ENCODE data around the gene DAD1. TPM values are rescaled to one million over a fixed set of nuclear protein-coding genes. Genes with fewer than 3 reads are reported as not detected.

DAD1 gene
- total and polyA plus RNA-seq, 2 experiments from 2014 or later = 369 to 653 TPM

GRCh38 chr14:22552001-22552826, 36.8 kb downstream of the DAD1 start:
- Histone ChIP-seq H3K9me2 (ENCODE audit: insufficient read depth) (no peaks in the 10 kb centered on the region), H3K4me1 (ENCODE audit: insufficient read depth) (peaks cover 21% of the 10 kb centered on the region), H3K27me3 (replicated peaks; ENCODE audit: insufficient read depth) (no peaks in the 10 kb centered on the region), H3K9ac (no peak overlapping the region), H4K20me1 (ENCODE audit: insufficient read depth) (no peaks in the 10 kb centered on the region), H3K4me3 (no peak overlapping the region), H3K27ac (no peak overlapping the region), H2AFZ (no peak overlapping the region), H3K36me3 (ENCODE audit: low read depth) (no peaks in the 10 kb centered on the region), H3F3A (ENCODE audit: insufficient read depth) (no peaks in the 10 kb centered on the region), H3K4me2 (ENCODE audit: unreplicated experiment) (no peak overlapping the region), H3K9me3 (ENCODE audit: low read depth) (no peaks in the 10 kb centered on the region), H3K79me2 (ENCODE audit: insufficient read depth) (no peaks in the 10 kb centered on the region)
- no peak for DNase-seq
- in situ Hi-C loops (cut with MboI) = no loop called here
- WGBS, 2 experiments (ENCODE audit: low coverage in 1 of 2, low lambda C conversion rate in 2 of 2, missing lambda C conversion rate in 2 of 2) = 68 to 76% methylated on average over 12 to 13 of the region's 13 CpGs
- no peak for TF ChIP-seq EZH2 (IDR thresholded peaks at IDR 0.05; ENCODE audit: insufficient read depth, poor library complexity, severe bottlenecking)
- no peak for TF ChIP-seq EZH2phosphoT487 (IDR thresholded peaks at IDR 0.05; ENCODE audit: insufficient read depth, low read depth)

- H3K4me1 ChIP-seq (ENCODE audit: insufficient read depth) = peaks cover 26% of the 10 kb centered on the region
- no peak overlapping the region for H3K9ac ChIP-seq
- TF ChIP-seq EZH2 (IDR thresholded peaks at IDR 0.05; ENCODE audit: insufficient read depth, poor library complexity, severe bottlenecking) = no peak
- TF ChIP-seq EZH2phosphoT487 (IDR thresholded peaks at IDR 0.05; ENCODE audit: insufficient read depth, low read depth) = no peak
- H3F3A ChIP-seq (ENCODE audit: insufficient read depth) = peaks cover 4% of the 10 kb centered on the region; the same call in 1 of the 2 replicates
- H3K9me2 ChIP-seq (ENCODE audit: insufficient read depth) = no peaks in the 10 kb centered on the region
- no peak overlapping the region for H3K4me3 ChIP-seq
- no peaks in the 10 kb centered on the region for H3K36me3 ChIP-seq (ENCODE audit: low read depth)
- no peak for DNase-seq
- 47 to 52% methylated on average over 5 of the region's 5 CpGs for WGBS, 2 experiments (ENCODE audit: low coverage in 1 of 2, low lambda C conversion rate in 2 of 2, missing lambda C conversion rate in 2 of 2)
- no peak overlapping the region for H2AFZ ChIP-seq
- H3K4me2 ChIP-seq (ENCODE audit: unreplicated experiment) = no peak overlapping the region
- no peak overlapping the region for H3K27ac ChIP-seq
- in situ Hi-C loops (cut with MboI) = no loop called here
- H3K9me3 ChIP-seq (ENCODE audit: low read depth) = no peaks in the 10 kb centered on the region
- H4K20me1 ChIP-seq (ENCODE audit: insufficient read depth) = no peaks in the 10 kb centered on the region
- no peaks in the 10 kb centered on the region for H3K27me3 ChIP-seq (replicated peaks; ENCODE audit: insufficient read depth)
- no peaks in the 10 kb centered on the region for H3K79me2 ChIP-seq (ENCODE audit: insufficient read depth)
These were observed 37.4 kb downstream of the DAD1 start for GRCh38 chr14:22551605-22551997.

GRCh38 chr14:22549981-22550673, 38.9 kb downstream of the DAD1 start:
- no peaks in the 10 kb centered on the region for H3K9me3 ChIP-seq (ENCODE audit: low read depth)
- H3K79me2 ChIP-seq (ENCODE audit: insufficient read depth) = no peaks in the 10 kb centered on the region
- no peak overlapping the region for H3K4me2 ChIP-seq (ENCODE audit: unreplicated experiment)
- WGBS, 2 experiments (ENCODE audit: low coverage in 1 of 2, low lambda C conversion rate in 2 of 2, missing lambda C conversion rate in 2 of 2) = 75 to 76% methylated on average over 11 of the region's 11 CpGs
- H3K27ac ChIP-seq = no peak overlapping the region
- H3K9ac ChIP-seq = no peak overlapping the region
- no peak for DNase-seq
- no peaks in the 10 kb centered on the region for H4K20me1 ChIP-seq (ENCODE audit: insufficient read depth)
- TF ChIP-seq EZH2phosphoT487 (IDR thresholded peaks at IDR 0.05; ENCODE audit: insufficient read depth, low read depth) (no peak), EZH2 (IDR thresholded peaks at IDR 0.05; ENCODE audit: insufficient read depth, poor library complexity, severe bottlenecking) (no peak)
- H3K9me2 ChIP-seq (ENCODE audit: insufficient read depth) = no peaks in the 10 kb centered on the region
- H3K36me3 ChIP-seq (ENCODE audit: low read depth) = no peaks in the 10 kb centered on the region
- peaks cover 26% of the 10 kb centered on the region for H3K4me1 ChIP-seq (ENCODE audit: insufficient read depth)
- no peak overlapping the region for H2AFZ ChIP-seq
- no peaks in the 10 kb centered on the region for H3K27me3 ChIP-seq (replicated peaks; ENCODE audit: insufficient read depth)
- H3F3A ChIP-seq (ENCODE audit: insufficient read depth) = peaks cover 11% of the 10 kb centered on the region; the same call in 1 of the 2 replicates
- in situ Hi-C loops (cut with MboI) = loop anchor here (10.0 kb wide), 1 partner anchor 155 kb away; no protein-coding TSS in a partner anchor
- no peak overlapping the region for H3K4me3 ChIP-seq

- Histone ChIP-seq H3K9ac (no peak overlapping the region), H3K4me2 (ENCODE audit: unreplicated experiment) (no peak overlapping the region), H3K9me2 (ENCODE audit: insufficient read depth) (no peaks in the 10 kb centered on the region), H3K9me3 (ENCODE audit: low read depth) (no peaks in the 10 kb centered on the region), H4K20me1 (ENCODE audit: insufficient read depth) (no peaks in the 10 kb centered on the region), H3K27ac (no peak overlapping the region), H3K27me3 (replicated peaks; ENCODE audit: insufficient read depth) (no peaks in the 10 kb centered on the region), H3K4me3 (no peak overlapping the region), H3K79me2 (ENCODE audit: insufficient read depth) (no peaks in the 10 kb centered on the region), H3K4me1 (ENCODE audit: insufficient read depth) (peaks cover 26% of the 10 kb centered on the region), H2AFZ (no peak overlapping the region), H3K36me3 (ENCODE audit: low read depth) (no peaks in the 10 kb centered on the region), H3F3A (ENCODE audit: insufficient read depth) (peaks cover 11% of the 10 kb centered on the region; the same call in 1 of the 2 replicates)
- in situ Hi-C loops (cut with MboI) = loop anchor here (10.0 kb wide), 1 partner anchor 155 kb away; no protein-coding TSS in a partner anchor
- DNase-seq = no peak
- WGBS, 2 experiments (ENCODE audit: low coverage in 1 of 2, low lambda C conversion rate in 2 of 2, missing lambda C conversion rate in 2 of 2) = 89 to 93% methylated on average over 6 of the region's 6 CpGs
- no peak for TF ChIP-seq EZH2phosphoT487 (IDR thresholded peaks at IDR 0.05; ENCODE audit: insufficient read depth, low read depth)
- no peak for TF ChIP-seq EZH2 (IDR thresholded peaks at IDR 0.05; ENCODE audit: insufficient read depth, poor library complexity, severe bottlenecking)
These were observed 39.6 kb downstream of the DAD1 start for GRCh38 chr14:22549324-22549962.

All from GM23248 (cell line).